ENCODE results near the gene CHMP5. TPM values are rescaled to one million over a fixed set of nuclear protein-coding genes. Genes with fewer than 3 reads are reported as not detected.

The CHMP5 gene
- polyA plus RNA-seq, 1 of the 3 experiments (the other 2 are of a cell fraction) = 88.3 TPM

GRCh38 chr9:33227741-33228140 lies 37.1 kb upstream of the CHMP5 start:
- POLR2A ChIA-PET = no interaction called here
- peaks cover 2 to 3% of the 10 kb centered on the region in 2 experiments; a peak in 1 of 4 replicates for H3K4me1 ChIP-seq (ENCODE audit: control insufficient read depth in 1 of 2, insufficient read depth in 2 of 2, low read depth in 1 of 2, low read length in 1 of 2)
- H3K4me2 ChIP-seq = no peak overlapping the region
- H2AFZ ChIP-seq (ENCODE audit: low read depth) = no peak overlapping the region
- no peak for TF ChIP-seq FOXM1 (IDR thresholded peaks at IDR 0.05; ENCODE audit: low read depth)
- no peak for TF ChIP-seq PBX3 (IDR thresholded peaks at IDR 0.05)
- no peak for TF ChIP-seq RXRA (IDR thresholded peaks at IDR 0.05; ENCODE audit: borderline replicate concordance, low read depth)
- TF ChIP-seq CHD2 (IDR thresholded peaks at IDR 0.05; ENCODE audit: low read length, partially characterized antibody) = no peak
- no peak for TF ChIP-seq TAF1 (IDR thresholded peaks at IDR 0.05; ENCODE audit: borderline replicate concordance, low read depth, low read length)
- no peak for TF ChIP-seq FOXJ3 (CRISPR knock-in tag; IDR thresholded peaks at IDR 0.05)
- TF ChIP-seq TEAD4 (IDR thresholded peaks at IDR 0.05; ENCODE audit: borderline replicate concordance, insufficient read depth) = no peak
- no peak for TF ChIP-seq POLR2AphosphoS5 (IDR thresholded peaks at IDR 0.05; ENCODE audit: low read depth, low read length)
- TF ChIP-seq FOSL2 (IDR thresholded peaks at IDR 0.05; ENCODE audit: borderline replicate concordance, low read depth) = no peak
- no peak for TF ChIP-seq MEF2A (IDR thresholded peaks at IDR 0.05; ENCODE audit: borderline replicate concordance, low read depth)
- TF ChIP-seq REST (IDR thresholded peaks at IDR 0.05; ENCODE audit: low read depth, low read length) = no peak
- no peak for TF ChIP-seq IRF3 (IDR thresholded peaks at IDR 0.05; ENCODE audit: low read depth, low read length)
- TF ChIP-seq ZBTB33 (IDR thresholded peaks at IDR 0.05; ENCODE audit: borderline replicate concordance, low read depth) = no peak
- TF ChIP-seq USF2 (IDR thresholded peaks at IDR 0.05; ENCODE audit: borderline replicate concordance, low read depth, low read length) = no peak
- no peak for TF ChIP-seq RFX5 (IDR thresholded peaks at IDR 0.05; ENCODE audit: low read length)
- TF ChIP-seq EZH2phosphoT487 (IDR thresholded peaks at IDR 0.05; ENCODE audit: borderline replicate concordance, low read depth) = no peak
- no peaks in the 10 kb centered on the region for H3K36me3 ChIP-seq (replicated peaks in 1 of 2; ENCODE audit: control insufficient read depth in 1 of 2, insufficient read depth in 2 of 2, low read length in 1 of 2)
- 85% methylated on average over 6 of the region's 8 CpGs for WGBS (ENCODE audit: low lambda C conversion rate)
- H3K9ac ChIP-seq = no peak overlapping the region
- CTCF ChIA-PET = interaction anchor here (2.2 to 4.3 kb wide), 3 partner anchors 12 to 146 kb away, joined by 10 to 57 read pairs (median 41); partner anchors contain the start of gene SPINK4
- no peak overlapping the region for H3K27ac ChIP-seq (ENCODE audit: low read depth in 2 of 2, low read length in 1 of 2)
- H3K27me3 ChIP-seq (ENCODE audit: insufficient read depth) = no peaks in the 10 kb centered on the region
- no peaks in the 10 kb centered on the region for H3K9me2 ChIP-seq
- H3K4me3 ChIP-seq (ENCODE audit: low read depth in 2 of 2, low read length in 1 of 2) = no peak overlapping the region
- H3K79me2 ChIP-seq (ENCODE audit: insufficient read depth) = no peaks in the 10 kb centered on the region
- H3K9me3 ChIP-seq = no peaks in the 10 kb centered on the region
- no peaks in the 10 kb centered on the region for H4K20me1 ChIP-seq (ENCODE audit: insufficient read depth)
- no peak for DNase-seq
- H3F3A ChIP-seq (replicated peaks; ENCODE audit: insufficient read depth) = no peaks in the 10 kb centered on the region

Measured in SK-N-SH (cell line).